Loucy (cell line): ENCODE data around the gene HLA-DRB1.

Source experiments
- CTCF ChIP-seq: fragments of 200-600 bp; sonication (generic); conservative IDR thresholded peaks from 2 replicates; pipeline ENCODE4 v1.5.1; 2014; ENCODE audit warnings: mild to moderate bottlenecking, antibody characterized with exemption, low read length
- EZH2phosphoT487 ChIP-seq: fragments of 200-600 bp; IDR thresholded peaks from 2 replicates; pipeline ENCODE4 v1.6.1; 2018; ENCODE audit warnings: antibody characterized with exemption, mild to moderate bottlenecking, moderate library complexity, borderline replicate concordance

GRCh38 chr6:32623693-32624092, 34.0 kb upstream of the HLA-DRB1 start:
- no peak for TF ChIP-seq CTCF
- TF ChIP-seq EZH2phosphoT487: no peak
